ENCODE results near the gene CRMP1.

- TF ChIP-seq CTCF (optimal IDR thresholded peaks at IDR 0.05 in 1 of 3, IDR thresholded peaks at IDR 0.05 in 1 of 3, conservative IDR thresholded peaks at IDR 0.05 in 1 of 3; ENCODE audit: extremely low read depth in 1 of 3, insufficient read depth in 2 of 3, low read length in 3 of 3) (no peak), EZH2 (IDR thresholded peaks at IDR 0.05; ENCODE audit: low read length) (no peak)
Observed at GRCh38 chr4:5852523-5853202, 40.2 kb downstream of the CRMP1 start.

Measured in keratinocyte (primary cell).